NB4 (cell line): ENCODE results near the gene CSF2.

Source experiments
- DNase-seq: peaks from one replicate; pipeline ENCODE4 v3.0.0; 2010; ENCODE audit warnings: low read depth
- H3K4me3 ChIP-seq: one replicate; pipeline ENCODE4 v1.5.1; 2011; ENCODE audit warnings: mild to moderate bottlenecking, low read depth, low read length, moderate library complexity
- CTCF ChIP-seq: IDR thresholded peaks from one replicate; pipeline ENCODE4 v1.5.1; 2012; ENCODE audit warnings: low read depth, low read length
- MAX ChIP-seq: IDR thresholded peaks from 2 replicates; pipeline ENCODE4 v1.6.1; 2011; ENCODE audit warnings: low read depth, low read length
- MYC ChIP-seq: IDR thresholded peaks from 2 replicates; pipeline ENCODE4 v1.6.1; 2011; ENCODE audit warnings: low read depth, low read length
- POLR2A ChIP-seq: IDR thresholded peaks from 2 replicates; pipeline ENCODE4 v1.6.1; 2011; ENCODE audit warnings: mild to moderate bottlenecking; ENCODE audit not compliant: insufficient read length; ENCODE audit errors: extremely low read depth

Gene CSF2

GRCh38 chr5:132074772-132075718, 1.5 kb downstream of the CSF2 start:
- no peak overlapping the region for H3K4me3 ChIP-seq
- TF ChIP-seq MAX (no peak), MYC (no peak), POLR2A (no peak), CTCF (no peak)
- DNase-seq, result no peak

- no peak for DNase-seq
- H3K4me3 ChIP-seq, result no peak overlapping the region
- TF ChIP-seq CTCF (no peak), MAX (no peak), MYC (no peak), POLR2A (no peak)
These were observed 2.1 kb downstream of the CSF2 start for GRCh38 chr5:132075719-132076077.

- no peak for DNase-seq
- H3K4me3 ChIP-seq, result no peak overlapping the region
- TF ChIP-seq CTCF, result no peak
- TF ChIP-seq MYC, result no peak
- TF ChIP-seq POLR2A, result no peak
- TF ChIP-seq MAX, result no peak
These were observed 2.7 kb downstream of the CSF2 start for GRCh38 chr5:132076202-132076830.

GRCh38 chr5:132076983-132077382, 3.4 kb downstream of the CSF2 start:
- no peak for DNase-seq
- TF ChIP-seq MAX (no peak), CTCF (no peak), POLR2A (no peak), MYC (no peak)
- H3K4me3 ChIP-seq, result no peak overlapping the region

- H3K4me3 ChIP-seq, result no peak overlapping the region
- DNase-seq, result no peak
- TF ChIP-seq MYC, result no peak
- TF ChIP-seq CTCF, result no peak
- no peak for TF ChIP-seq POLR2A
- no peak for TF ChIP-seq MAX
These were observed 5.5 kb downstream of the CSF2 start for GRCh38 chr5:132079081-132079480.
